Lower leg skin (tissue), 3 donors: ENCODE data around the gene SAFB2.

Experiments used
- POLR2A ChIP-seq, 2 donors: fragments of 450-650 bp; IDR thresholded peaks; one replicate each; pipeline ENCODE4 v1.6.1; 2016 to 2017; ENCODE audit warnings: antibody characterized with exemption in 2 of 2, mild to moderate bottlenecking in 1 of 2, moderate library complexity in 1 of 2
- TF ChIP-seq, protein P1 (sequence below), 3 donors: fragments of 450-650 bp; IDR thresholded peaks; one replicate each; pipeline ENCODE4 v1.5.1; 2016; ENCODE audit warnings: antibody characterized with exemption in 3 of 3, mild to moderate bottlenecking in 3 of 3, moderate library complexity in 2 of 3

DNA sequence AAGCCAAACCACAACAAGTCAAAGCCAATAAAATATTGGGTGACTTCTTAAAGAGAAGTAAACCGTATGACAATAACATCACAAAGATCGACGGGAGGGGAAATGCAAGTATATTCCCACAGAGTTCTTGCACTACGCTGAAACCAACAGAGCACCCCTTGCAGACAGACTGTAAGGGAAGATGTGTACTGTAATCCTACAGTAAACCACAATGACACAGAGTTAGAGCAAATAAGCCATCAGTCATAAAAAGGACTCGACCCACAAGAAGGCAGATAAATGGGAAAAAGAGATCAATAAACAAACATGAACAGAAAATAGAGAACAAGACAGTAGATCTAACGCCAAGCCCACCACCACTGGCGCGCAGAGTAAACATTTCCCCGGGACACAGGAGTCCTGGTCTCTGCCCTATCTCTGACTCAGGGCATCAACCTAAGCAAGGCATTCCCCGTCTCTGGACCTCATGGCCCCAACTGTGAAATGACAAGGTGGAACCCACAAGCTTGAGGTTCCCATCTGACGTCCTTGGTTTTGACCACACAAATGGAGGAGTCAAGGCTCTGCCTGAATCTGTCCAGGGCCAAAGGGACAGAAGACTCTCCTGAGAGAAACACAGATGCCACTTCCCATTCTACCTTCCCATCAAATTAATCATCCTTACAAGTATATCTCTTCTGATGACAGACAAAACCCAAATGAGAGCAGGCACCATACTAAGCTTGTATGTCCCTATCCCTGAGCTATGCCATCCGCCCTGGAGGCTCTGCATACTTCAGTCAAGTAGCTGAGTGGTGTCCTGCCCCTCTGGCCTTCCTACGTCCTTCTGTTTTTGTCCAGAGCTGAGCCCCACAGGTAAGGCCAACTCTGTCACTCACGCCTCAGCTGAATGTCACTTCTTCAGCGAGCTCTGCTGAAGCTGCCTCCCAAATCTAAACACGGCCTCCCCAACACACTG, 15.0 kb downstream of the SAFB2 start:
- TF ChIP-seq, protein P1, sequence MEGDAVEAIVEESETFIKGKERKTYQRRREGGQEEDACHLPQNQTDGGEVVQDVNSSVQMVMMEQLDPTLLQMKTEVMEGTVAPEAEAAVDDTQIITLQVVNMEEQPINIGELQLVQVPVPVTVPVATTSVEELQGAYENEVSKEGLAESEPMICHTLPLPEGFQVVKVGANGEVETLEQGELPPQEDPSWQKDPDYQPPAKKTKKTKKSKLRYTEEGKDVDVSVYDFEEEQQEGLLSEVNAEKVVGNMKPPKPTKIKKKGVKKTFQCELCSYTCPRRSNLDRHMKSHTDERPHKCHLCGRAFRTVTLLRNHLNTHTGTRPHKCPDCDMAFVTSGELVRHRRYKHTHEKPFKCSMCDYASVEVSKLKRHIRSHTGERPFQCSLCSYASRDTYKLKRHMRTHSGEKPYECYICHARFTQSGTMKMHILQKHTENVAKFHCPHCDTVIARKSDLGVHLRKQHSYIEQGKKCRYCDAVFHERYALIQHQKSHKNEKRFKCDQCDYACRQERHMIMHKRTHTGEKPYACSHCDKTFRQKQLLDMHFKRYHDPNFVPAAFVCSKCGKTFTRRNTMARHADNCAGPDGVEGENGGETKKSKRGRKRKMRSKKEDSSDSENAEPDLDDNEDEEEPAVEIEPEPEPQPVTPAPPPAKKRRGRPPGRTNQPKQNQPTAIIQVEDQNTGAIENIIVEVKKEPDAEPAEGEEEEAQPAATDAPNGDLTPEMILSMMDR (IDR thresholded peaks at IDR 0.05): no peak
- TF ChIP-seq POLR2A (IDR thresholded peaks at IDR 0.05): no peak
